Thyroid gland (tissue), 4 donors: ENCODE results near the gene SLC35B4.

ENCODE experiments used
- CTCF ChIP-seq, 6 experiments: fragments of 200-600 bp in 3 of 6; fragments of 450-650 bp in 3 of 6; sonication (generic) in 3 of 6; IDR thresholded peaks; one replicate each; pipeline ENCODE4 v1.5.1; 2016 to 2019; ENCODE audit warnings: antibody characterized with exemption in 6 of 6, mild to moderate bottlenecking in 2 of 6, inconsistent platforms in 1 of 6, moderate library complexity in 1 of 6
- POLR2A ChIP-seq, 2 donors: fragments of 450-650 bp; IDR thresholded peaks; one replicate each; pipeline ENCODE4 v1.6.1; 2017; ENCODE audit warnings: antibody characterized with exemption in 2 of 2, mild to moderate bottlenecking in 2 of 2, moderate library complexity in 1 of 2

DNA sequence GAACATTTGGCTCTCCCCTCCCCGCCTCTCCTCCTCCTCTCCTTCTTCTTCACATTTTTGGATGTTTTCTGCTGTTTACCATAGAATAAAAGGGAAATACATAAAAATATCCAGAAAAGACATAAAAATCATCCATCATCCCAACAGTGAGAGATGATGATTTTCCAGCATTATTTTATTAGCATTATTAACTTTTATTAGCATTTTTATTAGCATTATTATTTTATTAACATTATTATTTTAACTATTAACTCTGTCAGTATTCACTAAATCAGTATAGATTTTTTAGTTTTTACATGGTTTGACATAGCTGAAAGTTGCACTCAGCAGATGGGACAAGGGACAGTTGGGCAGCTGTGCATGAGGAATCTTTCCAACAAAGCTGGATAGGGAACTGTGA lies 16.2 kb upstream of the SLC35B4 start:
- TF ChIP-seq POLR2A (IDR thresholded peaks at IDR 0.05) (no peak), CTCF (IDR thresholded peaks at IDR 0.05) (no peak)
